ENCODE results near the gene TTLL3. TPM values are rescaled to one million over a fixed set of nuclear protein-coding genes. Genes with fewer than 3 reads are reported as not detected.

Gene TTLL3
- total RNA-seq, 1 donor from 2014 or later: 71.2 TPM

DNA sequence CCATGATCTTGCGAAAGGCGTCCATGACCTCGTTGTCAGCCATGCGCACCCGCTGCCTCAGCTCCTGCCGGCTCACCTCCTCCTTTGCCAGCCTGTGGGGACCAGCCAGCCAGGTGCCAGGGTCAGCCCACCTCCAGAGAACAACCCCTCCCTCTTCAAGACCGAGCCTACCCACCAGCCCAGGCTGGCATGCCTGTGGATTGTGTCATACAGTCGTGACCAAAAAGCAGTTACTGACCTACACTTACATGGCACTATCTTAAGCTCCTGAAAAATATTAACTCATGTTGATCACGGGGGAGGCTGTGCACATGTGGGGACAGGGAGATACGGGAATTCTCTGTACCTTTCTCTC, 29.6 kb upstream of the TTLL3 start:
- intact Hi-C loops (cut with micrococcal nuclease): no loop called here

DNA sequence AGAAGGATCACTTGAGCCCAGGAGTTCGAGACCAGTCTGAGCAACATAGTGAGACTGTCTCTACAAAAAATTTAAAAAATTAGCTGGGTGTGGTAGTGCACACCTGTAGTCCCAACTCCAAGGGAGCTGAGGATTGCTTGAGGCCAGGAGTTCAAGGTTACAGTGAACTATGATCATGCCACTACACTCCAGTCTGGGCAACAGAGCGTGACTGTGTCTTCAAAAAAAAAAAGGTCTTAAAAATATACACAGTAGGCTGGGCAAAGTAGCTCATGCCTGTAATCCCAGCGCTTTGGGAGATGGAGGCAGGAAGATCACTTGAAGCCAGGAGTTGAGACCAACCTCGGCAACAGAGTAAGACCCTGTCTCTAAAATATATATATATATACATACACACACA, 29.2 kb upstream of the TTLL3 start:
- intact Hi-C loops (cut with micrococcal nuclease): no loop called here

DNA sequence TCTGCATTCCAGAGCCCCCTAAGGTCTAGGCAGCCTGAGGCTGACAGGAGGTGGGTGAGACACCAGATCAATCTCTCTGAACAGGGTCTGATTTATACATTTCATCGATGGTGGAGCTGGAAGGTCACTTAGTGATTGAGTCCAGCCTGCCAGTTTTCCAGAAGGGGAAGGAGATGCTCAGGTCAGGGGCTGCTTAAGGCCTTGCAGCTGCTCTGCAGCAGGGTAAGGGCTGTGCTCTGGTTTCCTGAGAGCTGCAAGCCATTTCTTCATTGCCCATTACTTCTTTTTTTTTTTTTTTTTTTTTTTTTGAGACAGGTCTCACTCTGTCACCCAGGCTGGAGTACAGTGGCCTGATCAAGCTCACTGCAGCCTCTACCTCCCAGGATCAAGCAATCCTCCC, 28.5 kb upstream of the TTLL3 start:
- intact Hi-C loops (cut with micrococcal nuclease): no loop called here

DNA sequence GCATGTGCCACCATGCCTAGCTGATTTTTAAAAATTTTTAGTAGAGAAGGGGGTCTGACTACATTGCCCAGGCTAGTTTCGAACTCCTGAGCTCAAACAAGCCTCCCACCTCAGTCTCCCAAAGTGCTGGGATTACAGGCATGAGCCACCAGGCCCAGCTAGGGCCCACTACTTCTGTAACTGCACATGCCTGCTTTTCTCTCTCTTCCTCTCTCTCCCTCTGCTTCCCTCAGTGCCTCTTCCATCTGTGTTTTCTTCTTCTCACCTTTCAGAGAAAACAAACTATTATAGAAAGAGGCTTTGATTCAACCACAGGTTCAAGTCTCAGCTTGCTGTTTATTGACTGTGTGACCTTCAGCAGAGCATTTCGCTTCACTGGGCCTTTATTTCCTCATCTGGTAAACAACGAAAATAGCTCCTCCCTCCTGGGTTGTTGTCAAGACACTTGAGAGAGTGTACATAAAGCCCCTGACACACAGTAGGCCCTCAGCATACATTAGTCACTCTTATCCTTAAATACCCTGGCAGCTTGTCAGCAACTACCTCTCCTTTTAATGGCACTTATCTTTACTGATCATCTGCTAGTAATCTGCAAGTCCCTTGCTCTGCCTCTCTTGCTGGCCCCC, 28.0 kb upstream of the TTLL3 start:
- intact Hi-C loops (cut with micrococcal nuclease): no loop called here

DNA sequence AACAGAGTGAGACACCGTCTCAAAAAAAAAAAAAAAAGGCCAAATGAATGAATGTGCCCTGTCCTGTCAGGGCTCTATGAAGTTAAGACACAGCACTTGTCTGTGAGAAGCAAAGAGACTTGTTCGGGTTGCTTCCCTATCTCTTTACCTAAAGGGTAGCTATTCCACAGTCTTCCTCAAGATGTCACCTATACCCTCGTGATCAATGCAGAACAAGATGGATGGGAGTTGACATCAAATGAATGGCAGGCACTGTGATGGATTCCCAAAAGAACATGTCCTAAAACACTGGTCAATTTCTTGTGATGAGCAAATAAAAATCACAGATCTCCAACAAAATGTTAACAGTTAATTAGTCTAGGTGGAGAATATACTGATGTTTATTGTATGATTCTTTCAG, 27.3 kb upstream of the TTLL3 start:
- intact Hi-C loops (cut with micrococcal nuclease): no loop called here

DNA sequence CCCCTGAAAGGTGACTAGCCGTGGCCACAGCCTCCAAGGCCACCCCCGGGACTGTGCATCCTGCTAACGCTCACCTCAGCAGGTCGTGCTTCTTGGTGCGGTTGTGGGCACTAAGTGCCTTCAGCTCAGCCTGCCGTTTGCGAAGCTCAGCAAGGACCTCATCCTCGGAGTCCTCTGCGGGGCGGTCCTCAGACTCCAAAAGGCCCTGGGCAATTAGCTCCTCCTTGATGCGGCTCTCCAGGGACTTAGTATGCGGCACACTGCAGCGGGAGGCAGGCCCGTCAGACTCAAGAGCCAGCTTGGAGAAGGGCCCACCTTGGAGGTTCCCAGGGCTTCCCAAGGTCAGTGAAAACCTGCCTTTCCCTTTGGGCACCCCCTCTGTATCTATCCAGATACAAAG, 26.1 kb upstream of the TTLL3 start:
- intact Hi-C loops (cut with micrococcal nuclease): no loop called here

DNA sequence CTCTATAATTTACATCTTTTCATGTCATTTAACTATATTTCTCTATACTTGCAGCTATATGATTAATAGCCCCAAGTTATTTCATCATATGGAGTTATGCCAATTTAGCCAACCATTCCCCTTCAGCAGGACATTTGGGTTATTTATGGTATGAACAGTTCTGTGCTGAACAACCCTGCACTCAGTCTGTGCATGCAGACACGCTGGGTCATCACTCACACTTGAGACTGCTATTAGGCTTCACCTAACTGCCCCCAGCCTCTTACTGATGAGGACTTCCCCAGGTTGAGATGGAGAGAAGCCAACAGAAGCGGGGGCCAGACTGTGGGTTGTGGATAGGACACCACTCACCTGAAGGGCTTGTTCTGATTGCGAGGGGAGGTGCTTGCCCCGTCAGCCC, 25.1 kb upstream of the TTLL3 start:
- intact Hi-C loops (cut with micrococcal nuclease): no loop called here

DNA sequence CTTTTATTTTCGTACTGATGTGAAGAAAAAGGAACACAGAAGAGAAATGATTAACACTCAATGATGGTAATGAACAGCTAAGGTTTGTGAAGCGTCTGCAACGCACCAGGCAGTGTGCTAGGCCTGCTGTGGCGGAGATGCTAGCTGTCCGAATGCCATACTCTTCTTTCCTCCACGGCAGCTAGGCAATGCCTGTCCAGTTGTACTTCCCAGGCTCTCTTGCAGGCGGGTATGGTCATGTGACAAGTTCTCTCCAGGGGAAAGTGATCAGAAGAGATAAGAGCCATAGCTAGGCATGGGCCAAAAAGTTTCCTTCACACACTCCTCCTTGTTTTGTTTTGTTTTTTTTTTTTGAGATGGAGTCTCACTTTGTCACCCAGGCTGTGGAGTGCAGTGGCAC, 24.5 kb upstream of the TTLL3 start:
- intact Hi-C loops (cut with micrococcal nuclease): no loop called here

DNA sequence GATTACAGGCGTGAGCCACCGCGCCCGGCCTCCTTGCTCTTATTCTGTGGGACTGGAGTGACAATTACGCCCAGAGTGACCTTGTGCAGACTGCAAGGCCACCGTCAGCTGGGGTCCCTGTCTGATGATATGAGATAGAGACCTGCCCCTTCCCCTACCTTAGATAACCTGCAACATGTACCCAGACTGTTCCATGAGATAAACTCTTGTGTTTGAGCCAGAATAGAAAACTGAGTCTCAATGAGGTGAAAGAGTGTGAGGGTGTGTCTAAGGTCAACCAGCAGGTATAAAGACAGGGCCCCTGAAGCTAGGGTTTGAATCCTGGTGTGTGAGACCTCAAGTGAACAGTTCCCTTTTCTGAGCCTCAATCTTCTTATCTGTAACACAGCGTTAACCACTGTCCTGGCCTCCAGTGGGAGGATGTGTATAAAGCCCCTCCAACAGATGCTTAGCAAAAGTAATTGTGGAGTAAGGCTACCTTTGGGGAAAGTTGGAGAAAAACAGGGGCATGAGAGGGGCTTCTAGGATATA, 23.8 kb upstream of the TTLL3 start:
- intact Hi-C loops (cut with micrococcal nuclease): no loop called here

DNA sequence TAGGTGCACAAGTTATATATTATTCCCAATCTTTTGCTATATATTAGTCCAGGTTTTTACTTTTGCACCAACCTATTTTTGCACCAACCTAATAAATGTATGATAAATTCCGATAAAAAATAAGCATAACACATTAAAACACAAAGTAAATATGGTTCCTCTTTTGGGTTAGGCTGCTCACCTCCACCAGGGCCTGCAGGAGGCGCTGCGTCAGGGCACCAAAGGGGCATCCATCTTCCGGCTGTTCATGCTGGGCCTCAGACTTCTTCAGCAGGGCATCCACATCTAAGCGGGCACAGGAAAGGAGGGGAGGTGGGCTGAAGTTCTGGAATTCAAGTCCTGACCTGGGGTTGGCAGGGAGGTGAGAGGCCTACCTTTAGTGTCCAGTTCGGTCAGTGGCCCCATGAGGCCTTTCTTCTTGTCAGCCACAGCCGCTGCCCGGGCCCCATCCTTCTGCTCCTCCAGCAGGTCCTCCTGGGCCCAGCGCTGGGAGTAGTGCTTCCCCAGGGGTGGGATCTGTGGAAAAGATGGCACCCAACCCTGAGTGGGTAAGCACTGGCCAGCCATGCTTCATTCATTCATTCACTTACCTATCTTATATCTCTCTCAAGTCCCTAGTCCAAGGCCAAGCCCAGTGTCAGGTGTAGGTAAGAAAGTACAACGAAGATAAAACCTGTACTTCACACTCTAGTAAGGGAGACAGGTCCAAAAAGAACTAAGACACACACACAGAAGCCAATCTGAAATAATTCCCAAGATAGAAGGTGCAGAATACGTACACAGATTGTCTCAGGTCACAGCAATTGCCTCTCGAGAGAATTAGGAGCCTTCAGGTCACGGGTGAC, 23.0 kb upstream of the TTLL3 start:
- intact Hi-C loops (cut with micrococcal nuclease): no loop called here

DNA sequence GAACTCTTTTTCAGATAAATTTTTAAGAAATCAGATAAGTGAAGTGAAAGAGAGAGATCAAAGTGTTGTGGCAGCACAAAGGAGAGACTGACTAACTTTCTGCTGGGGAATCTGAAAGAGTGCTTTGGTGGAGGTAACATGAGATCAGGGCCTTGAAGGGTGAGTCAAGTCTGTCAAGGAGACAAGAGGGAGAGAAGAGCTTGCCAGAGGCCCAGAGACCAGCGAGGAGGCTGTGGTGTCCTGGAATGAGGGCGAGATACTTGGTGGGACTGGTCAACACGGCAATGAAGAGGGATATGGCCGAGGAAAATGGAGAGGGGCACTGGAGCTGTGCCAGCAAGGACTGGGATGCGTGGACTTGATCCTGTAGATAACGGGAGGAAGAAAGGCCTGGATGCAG, 22.3 kb upstream of the TTLL3 start:
- intact Hi-C loops (cut with micrococcal nuclease): no loop called here

DNA sequence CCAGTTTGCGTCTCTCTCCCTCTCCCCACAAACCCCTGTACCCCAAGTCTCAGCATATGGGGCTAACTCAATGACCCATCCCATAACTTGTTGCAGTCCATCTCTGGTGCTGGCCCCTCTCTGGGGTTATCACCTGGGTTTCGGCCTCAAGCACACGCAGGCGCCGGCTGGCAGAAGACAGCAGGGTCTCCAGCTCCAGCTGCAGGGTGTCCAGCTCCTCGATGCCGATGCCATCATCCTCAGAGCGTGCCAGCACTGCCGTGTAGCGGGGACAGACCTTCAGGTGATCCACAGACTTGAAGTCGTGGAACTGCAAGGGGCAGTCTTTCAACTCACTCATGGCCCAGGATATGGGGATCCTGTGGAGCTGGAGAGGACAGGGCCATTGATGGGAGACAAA, 18.9 kb upstream of the TTLL3 start:
- intact Hi-C loops (cut with micrococcal nuclease): loop anchor here (5.0 kb wide), 1 partner anchor 456 kb away; the partner anchor contains the start of gene TATDN2

DNA sequence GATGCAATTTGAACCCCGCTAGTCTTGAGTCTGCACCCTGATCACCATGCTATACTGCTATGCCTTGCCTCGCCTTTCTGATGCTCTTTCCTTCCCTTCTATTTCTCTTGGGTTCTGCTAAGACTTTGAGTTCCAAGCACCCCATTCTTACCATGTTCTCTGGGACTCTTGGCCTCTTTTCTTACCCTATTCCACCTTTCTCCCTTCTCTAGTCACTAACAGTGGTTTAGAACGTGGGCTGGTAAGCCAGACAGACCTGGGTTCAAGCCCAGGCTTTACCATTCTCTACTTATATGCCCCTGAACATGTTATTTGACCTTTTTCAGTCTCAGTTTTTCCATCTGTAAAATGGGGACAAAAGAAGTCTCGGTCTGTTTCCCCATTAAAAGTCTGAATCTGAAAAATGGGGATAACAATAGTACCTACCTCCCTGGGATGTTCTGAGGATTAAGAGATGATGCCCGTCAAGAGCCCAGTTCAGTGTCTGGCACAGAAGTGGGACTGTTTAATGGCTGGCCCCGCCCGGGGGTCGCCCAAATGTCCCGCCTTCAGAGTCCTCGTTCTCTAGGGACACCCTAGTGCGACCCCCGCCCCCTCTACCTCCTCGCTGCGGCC, 18.2 kb upstream of the TTLL3 start:
- intact Hi-C loops (cut with micrococcal nuclease): loop anchor here (1.0 to 5.0 kb wide), 10 partner anchors 42 to 529 kb away; partner anchors contain the start of genes BRPF1, CRELD1, JAGN1 and MTMR14

DNA sequence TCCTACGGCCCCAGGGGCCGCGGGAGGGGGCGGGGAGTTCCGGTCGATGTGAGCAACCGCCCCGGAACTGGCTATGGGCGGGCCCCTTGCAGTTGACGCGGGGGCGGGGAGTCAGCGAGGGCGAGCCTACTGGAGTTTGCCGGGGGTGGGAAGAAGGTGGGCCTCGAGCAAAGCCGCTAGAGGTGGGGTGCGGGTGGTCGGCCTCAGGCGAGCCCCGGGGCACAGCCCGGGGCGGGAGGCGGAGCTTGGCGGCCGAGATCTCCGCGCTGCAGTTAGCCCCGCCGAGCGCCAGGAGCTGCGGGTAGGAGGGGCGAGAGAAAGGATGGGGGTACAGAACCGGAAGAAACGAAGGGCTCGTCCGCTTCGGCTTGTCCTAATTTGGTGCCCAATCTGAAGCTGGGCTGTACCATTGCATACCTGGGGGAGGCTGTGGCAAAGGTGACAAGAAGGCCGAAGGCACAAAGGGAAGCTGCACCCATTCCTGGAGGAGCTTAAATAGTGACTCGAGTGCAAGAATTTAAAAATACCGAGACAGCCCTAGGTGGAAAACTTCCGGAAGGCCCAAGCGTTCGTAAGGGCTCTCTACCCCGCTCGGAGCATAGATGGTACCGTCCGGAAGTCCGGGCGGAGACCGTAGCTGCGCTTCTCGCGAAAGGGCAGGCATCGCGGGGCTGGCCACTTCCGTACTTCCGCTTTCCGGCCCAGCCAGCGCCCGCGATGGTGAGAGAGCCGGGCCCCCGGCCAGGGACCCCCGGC, 17.5 kb upstream of the TTLL3 start, which contains the start of the genes ARPC4 and TADA3:
TSS of gene ARPC4 (plus strand) at position 678 of the 756 bp plus-strand sequence. CDS start at position 718, 40 bp downstream.
TSS of gene TADA3 (minus strand) at position 69 of the 756 bp plus-strand sequence. CDS start 1,007 bp downstream, outside the sequence.
- intact Hi-C loops (cut with micrococcal nuclease): loop anchor here (1.0 to 5.0 kb wide), 12 partner anchors 23 to 529 kb away; partner anchors contain the start of genes BRPF1, CAMK1, CRELD1 and FANCD2

DNA sequence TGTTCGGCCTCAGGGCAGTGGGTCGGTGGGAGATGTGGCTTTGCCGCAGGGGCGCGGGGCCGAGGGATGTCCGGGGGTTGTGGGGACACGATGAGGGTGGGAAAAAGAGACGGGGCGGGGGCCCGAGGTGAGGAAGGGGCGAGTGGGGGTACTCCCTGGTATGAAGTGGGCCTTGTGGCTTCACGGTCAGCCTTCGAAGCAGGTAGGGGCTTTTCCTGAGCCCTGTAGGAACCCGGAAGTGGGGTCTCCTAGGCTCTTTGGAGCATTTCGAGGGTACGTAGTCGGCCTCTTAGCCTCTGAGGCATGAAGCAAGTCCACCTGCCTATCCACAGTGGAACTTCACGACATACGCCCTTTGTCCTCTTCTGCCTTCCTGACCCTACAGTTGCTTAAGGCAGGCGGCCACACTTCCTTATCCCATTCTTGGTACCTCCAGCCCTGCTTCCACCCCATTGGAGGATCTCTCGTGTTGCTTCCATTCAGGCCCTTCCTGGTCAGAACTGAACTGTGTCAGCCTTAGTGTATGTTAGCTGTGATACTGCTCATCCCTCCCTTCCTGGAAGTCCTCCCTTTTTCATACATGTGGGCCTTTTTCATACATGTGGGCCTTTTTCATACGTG, 16.8 kb upstream of the TTLL3 start:
- intact Hi-C loops (cut with micrococcal nuclease): loop anchor here (1.0 to 5.0 kb wide), 4 partner anchors 24 to 454 kb away; partner anchors contain the start of genes CAMK1, CRELD1, FANCD2 and TATDN2

DNA sequence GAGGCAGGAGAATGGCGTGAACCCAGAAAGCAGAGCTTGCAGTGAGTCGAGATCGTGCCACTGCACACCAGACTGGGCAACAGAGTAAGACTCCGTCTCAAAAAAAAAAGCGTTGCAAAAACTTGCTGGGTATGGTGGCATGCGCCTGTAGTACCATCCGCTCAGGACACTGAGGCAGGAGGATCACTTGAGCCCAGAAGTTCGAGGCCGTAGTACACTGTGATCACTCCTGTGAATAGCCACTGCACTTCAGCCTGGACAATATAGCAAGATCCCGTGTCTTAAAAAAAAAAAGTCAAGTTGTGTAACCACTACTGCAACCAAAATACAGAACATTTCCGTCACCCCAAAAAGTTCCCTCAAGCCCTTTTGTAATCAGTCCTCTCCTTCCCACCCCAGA, 15.7 kb upstream of the TTLL3 start:
- intact Hi-C loops (cut with micrococcal nuclease): loop anchor here (5.0 kb wide), 1 partner anchor 453 kb away; the partner anchor contains the start of gene TATDN2

DNA sequence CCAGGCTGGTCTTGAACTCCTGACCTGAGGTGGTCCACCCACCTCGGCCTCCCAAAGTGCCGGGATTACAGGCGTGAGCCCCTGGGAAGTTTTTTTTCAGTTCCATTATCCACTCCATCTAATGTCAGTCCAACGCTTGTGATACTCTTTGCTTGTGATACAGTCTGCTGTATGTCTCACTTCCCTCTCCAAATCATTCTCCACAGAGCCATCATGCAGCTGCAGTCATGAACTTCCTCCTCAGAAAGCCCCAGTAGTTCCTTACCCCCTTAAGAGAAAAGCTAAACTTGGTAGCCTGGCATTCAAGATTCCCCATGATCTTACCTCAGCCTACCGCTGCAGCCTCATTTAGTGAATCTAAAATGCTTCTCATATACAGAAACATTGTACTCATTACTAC, 14.9 kb upstream of the TTLL3 start:
- intact Hi-C loops (cut with micrococcal nuclease): no loop called here

DNA sequence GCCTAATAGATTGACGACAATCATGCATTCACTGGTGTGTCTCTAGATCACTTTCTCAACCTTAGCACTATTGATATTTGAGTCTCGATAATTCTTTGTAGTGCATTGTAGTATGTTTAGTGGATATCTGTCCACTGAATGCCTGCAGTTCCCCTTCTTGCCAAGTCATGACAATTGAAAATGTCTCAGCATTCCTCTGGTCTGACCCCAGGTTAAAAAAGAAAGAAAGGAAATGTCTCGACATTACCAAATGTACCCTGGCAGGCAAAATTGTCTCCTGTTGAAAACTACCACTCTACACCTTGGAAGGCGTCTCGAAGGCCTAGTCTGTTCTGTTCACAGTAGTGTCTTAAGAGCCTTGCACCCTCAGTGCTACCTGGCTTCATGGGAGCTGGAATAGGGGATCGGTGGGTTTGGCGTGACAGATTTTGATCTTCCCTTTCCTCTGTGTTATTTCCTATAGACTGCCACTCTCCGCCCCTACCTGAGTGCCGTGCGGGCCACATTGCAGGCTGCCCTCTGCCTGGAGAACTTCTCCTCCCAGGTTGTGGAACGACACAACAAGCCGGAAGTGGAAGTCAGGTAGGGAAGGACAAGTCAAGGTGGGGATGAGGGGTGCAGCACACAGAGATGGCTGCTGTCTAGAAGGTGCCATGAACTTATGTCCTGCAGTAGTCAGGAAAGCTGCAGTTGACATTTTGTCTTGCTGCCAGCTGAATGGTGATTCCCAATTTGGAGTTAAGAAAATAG, 12.7 kb upstream of the TTLL3 start:
- intact Hi-C loops (cut with micrococcal nuclease): no loop called here

DNA sequence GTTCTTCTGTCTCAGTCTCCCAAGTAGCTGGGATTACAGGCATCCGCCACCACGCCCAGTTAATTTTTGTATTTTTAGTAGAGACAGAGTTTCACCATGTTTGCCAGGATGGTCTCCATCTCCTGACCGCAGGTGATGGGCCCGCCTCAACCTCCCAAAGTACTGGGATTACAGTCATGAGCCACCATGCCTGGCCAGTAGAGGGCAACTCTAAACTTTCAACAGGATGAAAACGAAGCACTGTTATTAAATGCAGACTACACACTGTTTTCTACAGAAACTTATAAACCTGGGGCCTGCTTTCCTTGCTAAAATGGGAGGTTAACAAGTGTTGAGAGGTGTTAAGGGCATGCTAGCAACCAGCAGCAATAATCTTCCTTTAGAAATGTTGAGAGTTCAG, 9.5 kb upstream of the TTLL3 start:
- intact Hi-C loops (cut with micrococcal nuclease): no loop called here

DNA sequence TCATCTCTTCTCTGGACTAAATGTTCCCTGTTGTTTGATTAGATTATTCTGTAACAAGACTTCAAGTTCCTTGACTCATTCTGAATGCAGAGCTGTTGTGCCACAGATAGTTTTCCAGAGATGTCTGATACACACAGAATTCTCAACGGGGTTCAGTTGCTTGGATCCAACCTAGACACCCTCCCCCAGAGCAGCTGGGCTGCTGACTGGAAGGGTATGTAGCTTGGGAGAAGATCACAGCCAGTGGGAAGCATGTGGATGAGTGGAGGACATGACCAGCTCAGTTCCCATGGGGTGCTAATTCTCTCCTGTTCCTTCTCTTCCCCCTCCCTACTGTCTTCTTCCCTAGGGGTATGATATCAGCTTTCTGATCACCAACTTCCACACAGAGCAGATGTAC, 6.6 kb upstream of the TTLL3 start:
- intact Hi-C loops (cut with micrococcal nuclease): no loop called here

Data from T-helper 2 cell treated with Interferon-gamma antibody and Interleukin-4, amounts not matched to agents 100 ng/mL and 5 ng/mL, for 36 hours (primary cell).